Measurements from ENCODE around the gene TIMP2.
A peak's percentile ranks its signal among the peaks of the same experiment; 100 is the strongest.

DNA sequence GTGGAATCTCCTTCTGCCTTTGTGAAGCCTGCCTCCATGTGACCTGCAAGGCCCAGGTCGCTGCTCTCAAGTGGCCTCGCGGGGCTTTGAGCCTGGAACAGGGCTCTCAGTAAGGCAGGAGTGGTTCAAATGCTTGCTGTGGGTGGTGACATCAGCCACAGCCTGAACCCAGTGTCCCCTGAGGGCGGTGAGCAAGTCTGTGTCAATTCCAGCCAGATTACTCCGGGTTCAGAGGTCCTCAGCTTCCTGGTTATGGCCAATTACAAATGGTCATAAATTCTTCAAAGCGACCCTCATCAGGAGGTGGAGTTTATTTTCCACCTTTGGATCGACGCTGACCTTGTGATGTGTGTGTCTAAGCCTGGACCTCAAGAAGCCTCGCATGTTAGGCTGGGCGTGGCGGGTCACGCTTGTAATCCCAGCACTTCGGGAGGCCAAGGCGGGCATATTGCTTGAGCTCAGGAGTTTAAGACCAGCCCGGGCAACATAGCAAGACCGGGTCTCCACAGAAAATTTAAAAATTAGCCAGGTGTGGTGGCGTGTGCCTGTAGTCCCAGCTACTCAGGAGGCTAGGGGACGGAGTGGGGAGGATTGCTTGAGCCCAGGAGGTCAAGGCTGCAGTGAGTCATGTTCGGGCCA lies 37.3 kb upstream of the TIMP2 start:
- TF ChIP-seq TAF1 (conservative IDR thresholded peaks at IDR 0.05) (no peak), JUND (IDR thresholded peaks at IDR 0.05) (no peak), YY1 (IDR thresholded peaks at IDR 0.05) (no peak), CTCF (IDR thresholded peaks at IDR 0.05; ENCODE audit: low read depth, low read length, missing input control) (no peak), RAD21 (IDR thresholded peaks at IDR 0.05) (no peak), EGR1 (IDR thresholded peaks at IDR 0.05; ENCODE audit: low read depth in 2 of 2) (no peak), GABPA (IDR thresholded peaks at IDR 0.05 in 1 of 2, conservative IDR thresholded peaks at IDR 0.05 in 1 of 2) (no peak), SP1 (IDR thresholded peaks at IDR 0.05) (peak; percentile 19)
- TF ChIP-seq, protein P1, sequence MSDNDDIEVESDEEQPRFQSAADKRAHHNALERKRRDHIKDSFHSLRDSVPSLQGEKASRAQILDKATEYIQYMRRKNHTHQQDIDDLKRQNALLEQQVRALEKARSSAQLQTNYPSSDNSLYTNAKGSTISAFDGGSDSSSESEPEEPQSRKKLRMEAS (IDR thresholded peaks at IDR 0.05), result no peak
- TF ChIP-seq, protein P2, sequence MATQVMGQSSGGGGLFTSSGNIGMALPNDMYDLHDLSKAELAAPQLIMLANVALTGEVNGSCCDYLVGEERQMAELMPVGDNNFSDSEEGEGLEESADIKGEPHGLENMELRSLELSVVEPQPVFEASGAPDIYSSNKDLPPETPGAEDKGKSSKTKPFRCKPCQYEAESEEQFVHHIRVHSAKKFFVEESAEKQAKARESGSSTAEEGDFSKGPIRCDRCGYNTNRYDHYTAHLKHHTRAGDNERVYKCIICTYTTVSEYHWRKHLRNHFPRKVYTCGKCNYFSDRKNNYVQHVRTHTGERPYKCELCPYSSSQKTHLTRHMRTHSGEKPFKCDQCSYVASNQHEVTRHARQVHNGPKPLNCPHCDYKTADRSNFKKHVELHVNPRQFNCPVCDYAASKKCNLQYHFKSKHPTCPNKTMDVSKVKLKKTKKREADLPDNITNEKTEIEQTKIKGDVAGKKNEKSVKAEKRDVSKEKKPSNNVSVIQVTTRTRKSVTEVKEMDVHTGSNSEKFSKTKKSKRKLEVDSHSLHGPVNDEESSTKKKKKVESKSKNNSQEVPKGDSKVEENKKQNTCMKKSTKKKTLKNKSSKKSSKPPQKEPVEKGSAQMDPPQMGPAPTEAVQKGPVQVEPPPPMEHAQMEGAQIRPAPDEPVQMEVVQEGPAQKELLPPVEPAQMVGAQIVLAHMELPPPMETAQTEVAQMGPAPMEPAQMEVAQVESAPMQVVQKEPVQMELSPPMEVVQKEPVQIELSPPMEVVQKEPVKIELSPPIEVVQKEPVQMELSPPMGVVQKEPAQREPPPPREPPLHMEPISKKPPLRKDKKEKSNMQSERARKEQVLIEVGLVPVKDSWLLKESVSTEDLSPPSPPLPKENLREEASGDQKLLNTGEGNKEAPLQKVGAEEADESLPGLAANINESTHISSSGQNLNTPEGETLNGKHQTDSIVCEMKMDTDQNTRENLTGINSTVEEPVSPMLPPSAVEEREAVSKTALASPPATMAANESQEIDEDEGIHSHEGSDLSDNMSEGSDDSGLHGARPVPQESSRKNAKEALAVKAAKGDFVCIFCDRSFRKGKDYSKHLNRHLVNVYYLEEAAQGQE (IDR thresholded peaks at IDR 0.05), result no peak
